Right renal pelvis (tissue), 4 donors: ENCODE measurements around the gene RARRES2. TPM values are rescaled to one million over a fixed set of nuclear protein-coding genes. Genes with fewer than 3 reads are reported as not detected.

ENCODE experiments used
- DNase-seq, 4 donors: peaks; one replicate each; pipeline ENCODE4 v3.0.0-alpha.2; 2013; ENCODE audit warnings: low read depth in 4 of 4, low spot score in 3 of 4, missing footprints in 1 of 4
- polyA plus RNA-seq, 4 donors: library from polyadenylated mRNA; unstranded; fragments of 120-200 nt; gene quantifications; one replicate each; pipeline ENCODE4 v1.2.1, GENCODE V29; 2013; ENCODE audit not compliant: insufficient read length in 4 of 4

The RARRES2 gene
- polyA plus RNA-seq, 4 donors = 36.8 to 77.7 (median 53.0) TPM

DNA sequence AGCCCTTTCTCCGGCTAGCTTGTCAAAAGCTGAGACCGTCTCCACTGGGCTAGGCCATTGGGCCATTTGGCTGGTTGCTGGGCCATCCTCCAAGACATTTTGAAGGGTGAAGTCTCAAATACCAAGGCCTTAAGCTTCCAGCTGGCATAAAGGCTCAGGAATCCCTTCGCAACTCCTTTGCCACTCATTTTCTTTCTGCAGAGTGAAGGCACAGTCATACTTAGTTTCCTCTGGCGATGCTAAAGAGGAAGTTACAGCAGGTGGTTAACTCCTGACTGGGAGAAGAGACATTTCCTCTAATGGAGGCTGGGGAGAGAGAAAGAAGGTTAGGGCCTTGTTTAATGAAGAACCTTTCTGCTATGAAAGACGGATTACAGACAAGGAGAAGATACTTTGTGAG, 22.4 kb upstream of the RARRES2 start:
- DNase-seq = no peak

DNA sequence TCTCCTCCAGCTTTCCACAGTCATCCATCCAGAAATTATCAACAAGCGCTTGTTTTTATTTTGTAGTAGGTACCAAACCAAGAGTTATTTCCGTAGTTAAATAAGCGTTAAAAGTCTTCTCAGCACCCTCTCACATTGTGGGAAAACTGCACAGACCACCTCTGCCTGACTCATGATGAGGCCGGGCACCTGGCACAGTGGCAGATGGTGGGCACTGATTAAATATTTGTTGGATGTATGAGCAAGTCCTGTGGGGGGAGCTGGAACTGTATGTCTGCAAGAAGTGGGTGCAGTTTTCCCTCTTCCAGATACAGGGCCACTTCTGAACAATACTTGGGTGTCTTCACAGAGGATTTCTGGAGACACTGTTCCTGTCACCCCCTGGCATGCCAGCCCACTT, 21.9 kb upstream of the RARRES2 start:
- DNase-seq = no peak

DNA sequence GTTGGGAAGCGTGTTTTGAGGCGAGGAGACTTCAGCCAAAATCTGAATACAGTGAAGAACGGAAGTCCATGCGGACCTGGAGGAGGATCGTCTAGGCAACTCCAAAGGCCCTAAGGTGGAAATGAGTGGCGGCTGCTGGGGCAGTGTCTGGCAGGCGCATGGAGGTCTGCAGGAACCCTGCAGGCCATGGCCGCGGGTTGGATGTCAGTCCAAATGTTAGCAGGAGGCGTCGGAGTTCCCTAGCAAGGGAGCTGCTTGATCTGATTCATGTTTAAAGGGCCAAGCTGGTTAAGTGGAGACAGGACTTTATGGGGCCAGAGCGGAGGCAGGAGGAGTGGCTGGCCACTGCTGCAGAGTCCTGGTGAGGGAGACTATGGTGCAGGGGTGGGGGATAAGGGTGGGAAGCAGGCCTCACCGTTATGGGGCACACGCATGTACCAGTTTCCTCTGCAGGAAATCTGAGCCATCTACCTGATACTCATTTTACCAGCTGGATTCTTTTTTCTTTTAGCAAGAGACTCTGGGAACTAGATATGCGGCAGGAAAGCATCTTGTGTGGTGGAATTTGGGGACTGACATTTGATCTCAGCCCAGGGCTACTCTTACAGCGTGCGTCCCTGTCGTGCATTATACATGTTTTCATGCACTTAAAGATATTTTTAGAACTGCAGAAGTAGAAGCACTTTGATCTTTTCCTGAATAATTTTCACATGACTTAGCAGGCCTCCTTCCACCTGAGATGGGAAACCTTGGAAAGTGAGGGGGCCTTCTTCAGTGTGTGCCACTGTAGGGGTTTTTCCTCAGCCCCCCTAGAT, 20.6 kb upstream of the RARRES2 start:
- DNase-seq = no peak

DNA sequence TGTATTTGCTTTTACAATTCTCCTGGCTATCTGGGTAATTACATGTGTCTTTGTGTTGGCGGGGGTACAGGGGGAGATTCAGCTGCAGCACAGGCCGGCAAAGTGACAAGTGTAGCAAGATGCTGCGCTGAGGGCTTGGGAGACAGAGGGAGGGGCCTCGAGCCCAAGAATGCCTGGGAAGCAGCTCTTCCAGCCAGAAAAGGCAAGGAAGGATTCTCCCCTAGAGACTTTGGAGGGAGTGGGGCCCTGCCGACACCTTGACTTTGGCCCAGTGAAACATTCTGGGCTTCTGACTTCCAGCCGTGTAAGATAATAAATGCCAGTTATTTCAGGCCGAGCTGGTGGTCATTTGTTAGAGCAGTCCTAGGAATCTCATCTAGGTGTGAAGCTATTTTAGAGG, 20.0 kb upstream of the RARRES2 start:
- no peak for DNase-seq

DNA sequence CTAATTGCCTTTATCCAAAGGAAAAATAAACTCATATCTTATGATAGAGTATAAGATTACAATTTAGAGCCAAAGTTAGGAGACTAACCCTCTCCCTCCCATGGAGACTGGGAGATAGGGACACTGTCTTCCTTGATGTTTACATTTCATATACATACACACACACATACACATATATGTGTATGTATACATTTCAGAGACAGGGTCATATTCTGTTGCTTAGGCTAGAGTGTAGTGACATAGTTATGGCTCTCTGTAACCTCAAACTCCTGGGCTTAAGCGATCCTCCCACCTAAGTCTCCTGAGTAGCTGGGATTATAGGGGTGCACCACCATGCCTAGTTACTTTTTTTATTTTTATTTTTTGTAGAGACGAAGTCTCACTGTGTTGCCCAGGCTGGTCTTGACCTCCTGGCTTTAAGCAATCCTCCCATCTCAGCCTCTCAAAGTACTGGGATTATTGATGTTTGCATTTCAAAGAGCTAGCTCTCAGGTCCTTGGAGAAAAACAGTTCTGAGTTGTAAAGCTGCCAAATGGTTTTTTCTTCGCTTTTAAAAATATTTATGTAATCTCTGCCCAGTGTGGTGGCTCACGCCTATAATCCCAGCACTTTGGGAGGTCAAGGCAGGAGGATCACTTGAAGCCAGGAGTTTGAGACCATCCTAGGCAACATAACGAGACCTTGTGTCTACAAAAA, 19.1 kb upstream of the RARRES2 start:
- DNase-seq = no peak

DNA sequence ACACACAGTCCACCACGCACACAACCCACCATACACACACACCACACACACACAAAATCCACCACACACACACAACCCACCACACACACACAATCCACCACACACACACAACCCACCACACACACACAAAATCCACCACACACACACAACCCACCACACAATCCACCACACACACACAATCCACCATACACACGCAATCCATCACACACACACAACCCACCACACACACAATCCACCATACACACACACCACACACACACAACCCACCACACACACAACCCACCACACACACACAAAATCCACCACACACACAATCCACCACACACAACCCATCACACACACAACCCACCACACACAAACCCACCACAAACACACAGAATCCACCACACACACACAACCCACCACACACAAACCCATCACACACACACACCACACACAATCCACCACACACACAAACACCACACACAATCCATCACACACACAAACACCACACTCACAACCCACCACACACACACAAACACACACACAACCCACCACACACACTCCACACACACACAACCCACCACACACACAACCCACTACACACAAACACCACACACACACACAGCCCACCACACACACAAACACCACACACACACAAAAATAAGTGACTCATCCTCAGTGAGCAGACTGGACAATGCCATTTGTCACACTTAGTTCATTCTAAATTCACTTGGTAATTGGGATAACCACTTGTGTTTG, 18.4 kb upstream of the RARRES2 start:
- no peak for DNase-seq

DNA sequence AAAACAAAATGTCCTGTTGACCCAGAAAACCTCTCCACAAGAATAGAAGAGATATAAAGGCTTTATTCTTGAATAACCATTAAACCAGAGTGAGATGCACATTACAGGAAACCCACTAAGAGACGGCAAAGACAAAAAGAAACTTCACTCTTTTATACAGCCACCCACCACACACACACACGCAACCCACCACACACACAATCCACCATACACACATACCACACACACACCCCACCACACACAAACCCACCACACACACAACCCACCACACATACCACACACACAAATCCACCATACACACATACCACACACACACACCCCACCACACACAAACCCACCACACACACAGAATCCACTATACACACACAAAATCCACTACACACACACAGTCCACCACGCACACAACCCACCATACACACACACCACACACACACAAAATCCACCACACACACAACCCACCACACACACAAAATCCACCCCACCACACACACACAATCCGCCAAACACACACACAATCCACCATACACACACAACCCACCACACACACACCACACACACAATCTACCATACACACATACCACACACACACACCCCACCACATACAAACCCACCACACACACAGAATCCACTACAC, 17.7 kb upstream of the RARRES2 start:
- no peak for DNase-seq

DNA sequence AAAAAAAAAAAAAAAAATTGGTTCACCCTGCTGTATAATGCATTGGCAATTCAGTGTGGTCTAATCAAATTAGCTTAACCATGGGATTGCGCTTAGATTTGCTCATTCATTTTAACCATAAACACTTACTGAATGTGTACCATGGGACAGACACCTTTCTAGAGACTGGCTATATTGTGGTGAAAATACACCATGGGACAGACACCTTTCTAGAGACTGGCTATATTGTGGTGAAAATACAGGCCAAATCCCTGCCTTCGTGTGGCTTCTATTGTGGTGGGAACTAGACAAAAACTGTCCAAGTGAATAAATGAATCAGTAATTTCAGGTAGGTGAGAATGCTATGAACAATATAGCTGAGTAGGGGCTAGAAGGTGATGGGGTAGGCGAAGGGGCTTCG, 17.0 kb upstream of the RARRES2 start:
- DNase-seq = no peak

DNA sequence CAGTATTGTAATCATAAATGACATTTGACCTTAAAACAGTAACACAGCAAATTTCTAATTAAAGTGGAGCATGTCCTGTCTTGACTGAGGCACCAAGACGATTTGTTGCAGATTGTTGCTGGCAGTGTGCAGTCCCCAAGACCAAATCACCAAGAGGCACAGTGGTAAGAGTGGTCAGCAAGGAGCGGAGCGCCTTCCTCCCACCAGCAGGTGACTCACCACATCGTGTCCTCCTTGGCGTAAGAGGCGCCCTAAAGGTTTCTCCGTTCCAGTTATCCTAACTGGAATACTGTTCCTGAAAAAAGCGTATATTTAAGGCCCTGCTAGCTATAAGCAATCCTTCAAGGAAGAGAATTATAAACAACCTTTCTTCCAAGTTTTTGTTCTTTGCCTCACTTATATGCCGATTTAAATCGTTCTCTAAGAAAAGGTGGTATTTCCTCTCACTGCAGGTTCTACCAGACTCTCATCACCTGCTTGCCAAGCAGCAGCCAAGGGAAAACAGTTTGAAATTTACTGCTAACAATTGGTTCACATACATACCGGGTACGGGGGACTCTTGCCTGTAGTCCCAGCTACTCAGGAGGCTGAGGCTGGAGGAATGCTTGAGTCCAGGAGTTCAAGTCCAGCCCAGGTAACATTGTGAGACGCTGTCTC, 16.5 kb upstream of the RARRES2 start:
- DNase-seq = no peak

DNA sequence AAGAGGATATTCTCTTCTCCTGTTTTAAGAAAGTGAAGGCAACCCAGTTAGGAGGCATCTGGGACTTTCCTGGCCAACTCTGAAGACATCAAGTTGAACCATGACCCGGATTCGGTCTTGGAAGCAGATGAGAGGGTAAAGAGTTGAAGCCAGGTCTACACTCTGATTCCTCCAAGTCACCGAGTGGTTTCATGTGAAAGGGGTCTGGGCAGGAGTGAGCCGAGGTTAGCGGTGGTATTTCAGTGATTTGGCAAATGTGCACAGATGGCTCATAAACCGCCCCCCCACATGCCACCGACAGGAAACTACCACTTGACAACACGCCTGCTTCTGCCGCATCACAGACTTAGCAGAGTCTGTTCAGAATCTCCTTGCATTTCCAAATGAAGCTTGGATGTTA, 15.8 kb upstream of the RARRES2 start:
- no peak for DNase-seq

DNA sequence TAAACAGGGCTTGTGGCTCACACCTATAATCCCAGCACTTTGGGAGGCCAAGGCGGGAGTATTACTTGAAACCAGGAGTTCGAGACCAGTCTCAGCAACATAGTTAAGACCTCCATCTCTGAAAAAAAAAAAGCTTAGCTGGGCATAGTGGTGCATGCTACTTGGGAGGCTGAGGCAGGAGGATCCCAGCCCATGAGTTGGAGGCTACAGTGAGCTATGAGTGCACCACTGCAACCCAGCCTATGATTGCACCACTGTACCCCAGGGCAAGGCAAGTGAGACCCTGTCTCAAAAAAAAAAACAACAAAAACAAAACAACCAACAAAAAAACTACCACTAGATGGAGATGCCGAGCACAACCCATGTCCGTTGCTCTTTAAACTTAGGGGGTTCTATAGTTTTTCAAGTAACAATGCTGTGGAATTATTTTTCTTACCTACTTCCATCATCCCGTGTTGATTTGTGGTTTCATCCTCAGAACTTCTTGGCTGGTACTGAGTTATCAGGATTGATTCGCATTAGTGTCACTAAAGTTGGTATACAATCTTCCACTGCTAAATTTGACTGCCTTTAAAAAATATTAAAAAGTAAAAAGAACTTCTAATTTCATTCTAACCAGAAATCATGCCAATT, 15.0 kb upstream of the RARRES2 start:
- DNase-seq = no peak

DNA sequence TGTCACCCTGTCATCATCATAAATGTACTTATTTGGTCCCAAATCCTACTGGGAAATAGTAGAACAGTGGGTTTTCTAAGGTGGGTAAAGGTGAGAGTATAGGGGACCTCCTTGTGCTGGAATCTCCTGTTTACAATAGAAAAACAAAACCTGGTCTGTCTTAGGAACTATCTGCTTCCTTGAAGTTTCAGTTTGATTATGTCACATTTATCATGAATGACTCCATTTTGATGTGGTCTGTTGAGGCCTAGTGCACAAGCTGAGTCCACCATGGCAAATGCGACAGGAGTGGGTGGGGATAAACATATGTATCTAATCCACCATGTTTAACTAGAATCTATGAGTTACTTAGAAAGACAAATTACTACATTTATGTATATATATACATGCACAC, 14.2 kb upstream of the RARRES2 start:
- DNase-seq = no peak

DNA sequence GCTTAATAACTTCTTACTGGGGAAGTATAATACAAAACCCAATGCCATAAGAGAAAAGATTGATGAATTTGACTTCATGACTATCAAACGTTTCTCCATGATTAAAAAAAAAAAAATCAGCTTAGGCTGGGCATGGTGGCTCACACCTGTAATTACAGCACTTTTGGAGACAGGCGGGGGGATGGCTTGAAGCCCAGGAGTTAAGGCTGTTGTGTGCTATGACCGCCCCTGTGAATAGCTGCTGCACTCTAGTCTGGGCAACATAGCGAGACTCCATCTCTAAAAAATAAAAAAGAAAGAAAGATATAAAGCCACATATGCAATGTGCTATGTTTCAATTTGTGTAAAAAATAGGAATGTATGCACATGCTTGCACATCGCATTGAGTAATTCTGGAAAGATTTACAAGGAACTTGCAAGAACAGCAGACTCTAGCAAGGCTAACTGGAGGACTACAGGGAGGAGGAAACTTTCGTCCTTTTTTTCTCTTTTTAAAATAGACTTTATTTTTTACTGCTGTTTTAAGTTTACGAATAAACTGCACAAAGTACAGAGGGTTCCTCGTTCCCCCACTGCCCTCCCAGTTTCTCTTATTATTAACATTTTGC, 10.3 kb upstream of the RARRES2 start:
- DNase-seq = no peak

DNA sequence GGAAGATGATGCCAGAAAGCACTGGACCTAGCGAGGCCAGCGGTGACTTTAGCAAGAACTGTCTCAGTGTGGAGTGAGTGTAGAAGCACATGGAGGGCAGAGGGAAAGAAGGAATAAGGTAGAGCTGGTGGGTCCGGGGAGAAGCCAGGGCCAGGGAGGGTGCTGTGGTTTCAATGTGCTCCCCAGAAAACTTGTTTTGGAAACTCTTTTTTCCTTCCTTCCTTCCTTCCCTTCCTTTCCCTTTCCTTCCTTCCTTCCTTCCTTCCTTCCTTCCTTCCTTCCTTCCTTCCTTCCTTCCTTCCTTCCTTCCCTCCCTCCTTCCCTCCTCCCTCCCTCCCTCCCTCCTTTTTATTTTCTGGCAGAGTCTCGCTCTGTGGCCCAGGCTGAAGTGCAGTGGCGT, 5.5 kb upstream of the RARRES2 start:
- no peak for DNase-seq

DNA sequence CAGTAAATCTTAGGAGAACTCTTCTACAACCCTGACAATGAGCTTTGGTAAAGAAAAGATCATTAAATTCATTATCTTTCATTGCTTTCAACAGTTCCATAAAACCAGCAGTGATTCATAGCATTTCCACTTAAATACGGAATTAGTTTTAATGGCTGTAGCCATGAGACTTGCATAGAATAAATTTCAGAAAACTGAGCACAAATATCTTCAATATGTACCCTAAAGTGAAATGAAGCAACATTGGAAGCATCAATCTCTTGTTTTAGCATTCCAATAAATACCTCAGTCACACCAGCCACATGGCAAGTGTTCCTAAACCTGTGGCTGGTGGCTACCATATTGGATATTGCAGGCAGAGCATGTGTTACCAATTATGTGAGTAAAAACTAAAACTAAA, 3.6 kb upstream of the RARRES2 start:
- no peak for DNase-seq

DNA sequence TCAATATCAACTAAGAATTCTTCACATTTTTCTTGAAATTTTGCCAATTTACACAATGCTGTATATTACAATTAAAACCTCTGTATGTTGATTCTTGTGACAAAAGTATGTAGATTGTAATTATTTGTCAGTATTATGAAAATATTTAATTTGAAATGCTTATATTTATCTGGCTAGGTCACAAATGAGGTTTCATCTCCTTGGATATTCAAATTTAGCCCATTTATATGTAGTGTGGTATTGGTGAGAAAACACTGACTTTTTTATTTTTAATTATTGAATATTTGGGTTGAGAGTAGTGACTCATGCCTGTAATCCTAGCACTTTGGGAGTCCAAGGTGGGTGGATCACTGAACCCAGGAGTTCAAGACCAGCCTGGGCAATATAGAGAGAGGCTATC, 2.9 kb upstream of the RARRES2 start:
- DNase-seq = no peak

DNA sequence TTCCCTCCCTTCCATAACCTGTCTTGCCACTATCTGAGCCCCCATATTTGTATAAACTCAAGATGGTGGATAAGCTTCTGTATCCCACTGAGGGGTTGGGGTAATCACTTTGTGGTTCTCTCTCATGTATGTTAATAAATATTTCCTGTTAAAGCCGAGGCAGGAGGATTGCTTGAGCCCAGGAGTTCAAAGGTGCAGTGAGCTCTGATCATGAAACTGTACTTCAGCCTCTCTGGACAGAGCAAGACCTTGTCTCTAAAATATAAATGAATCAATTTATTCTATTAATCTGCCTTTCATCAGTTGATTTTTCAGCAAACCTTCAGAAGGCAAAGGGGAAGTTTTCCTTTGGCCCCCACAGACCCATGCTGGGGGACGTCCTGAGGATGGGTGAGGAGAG, 1.8 kb upstream of the RARRES2 start:
- no peak for DNase-seq

DNA sequence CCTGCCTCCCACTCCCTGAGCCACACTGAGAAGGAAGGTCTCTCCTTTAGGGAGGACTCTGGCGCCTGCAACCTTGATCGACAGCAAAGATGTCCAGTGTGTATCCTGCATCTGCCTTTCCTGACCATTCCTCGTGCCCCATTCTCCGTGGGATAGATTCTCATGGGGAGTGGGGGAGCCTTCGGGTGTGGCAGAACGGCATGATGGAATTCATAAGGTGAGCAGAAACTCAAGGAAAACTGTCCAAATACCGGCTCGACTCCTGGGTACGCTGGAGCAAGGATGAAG, 636 bp upstream of the RARRES2 start:
- DNase-seq = no peak

DNA sequence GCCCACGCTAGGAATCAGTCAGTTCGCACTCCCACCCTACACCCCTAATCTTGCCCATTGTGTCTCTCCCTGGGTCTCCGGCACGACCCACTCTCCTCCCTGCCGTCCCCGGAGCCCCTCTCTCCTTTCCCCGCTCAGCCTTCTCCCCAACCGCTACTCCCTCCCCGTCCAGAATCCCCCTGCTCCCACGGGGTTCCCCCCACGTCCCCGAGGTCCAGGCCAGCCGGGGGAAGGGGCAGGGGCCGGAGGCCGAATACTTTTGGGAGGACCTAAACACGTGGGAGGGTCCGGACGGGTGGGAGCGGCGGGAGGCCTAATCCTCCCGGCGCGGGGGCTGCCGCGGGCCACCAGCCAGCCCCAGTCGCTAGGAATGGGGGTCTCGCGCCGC, 560 bp downstream of the RARRES2 start:
- no peak for DNase-seq
